Fibroblast of lung (primary cell): ENCODE measurements around the gene PTK7.

Experiments
- EZH2 ChIP-seq: IDR thresholded peaks from 2 replicates; pipeline ENCODE4 v1.5.1; 2012; ENCODE audit warnings: low read length, control low read depth, mild to moderate bottlenecking; ENCODE audit errors: missing control alignments
- TF ChIP-seq, protein P1 (sequence below), 2 donors: IDR thresholded peaks in 1 of 2; conservative IDR thresholded peaks in 1 of 2; 1 replicate in 1 of 2; 2 replicates in 1 of 2; pipeline ENCODE4 v1.5.1; 2011 to 2012; ENCODE audit warnings: low read length in 2 of 2, control low read depth in 1 of 2, inconsistent platforms in 1 of 2, low read depth in 1 of 2, mild to moderate bottlenecking in 1 of 2

DNA sequence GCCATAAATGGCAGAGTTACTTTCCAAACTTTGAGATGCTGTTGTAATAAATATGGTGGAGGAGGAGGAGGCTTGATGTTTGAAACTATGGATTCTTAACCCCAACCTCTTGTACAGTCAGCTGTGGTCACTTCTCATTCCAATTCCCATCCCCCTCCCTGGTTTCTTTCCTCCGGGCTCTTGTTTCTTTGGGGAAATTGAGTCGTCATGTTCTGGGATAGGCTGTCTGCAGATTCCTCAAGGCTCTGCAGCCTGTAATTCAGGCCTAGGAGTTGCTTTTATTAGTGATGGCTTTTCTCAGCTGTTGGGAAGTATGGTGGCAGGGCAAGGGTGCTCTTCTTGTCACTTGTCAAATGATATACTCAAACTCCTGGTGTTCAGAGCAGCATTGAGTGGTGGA is 2.6 kb downstream of the PTK7 start:
- TF ChIP-seq, protein P1, sequence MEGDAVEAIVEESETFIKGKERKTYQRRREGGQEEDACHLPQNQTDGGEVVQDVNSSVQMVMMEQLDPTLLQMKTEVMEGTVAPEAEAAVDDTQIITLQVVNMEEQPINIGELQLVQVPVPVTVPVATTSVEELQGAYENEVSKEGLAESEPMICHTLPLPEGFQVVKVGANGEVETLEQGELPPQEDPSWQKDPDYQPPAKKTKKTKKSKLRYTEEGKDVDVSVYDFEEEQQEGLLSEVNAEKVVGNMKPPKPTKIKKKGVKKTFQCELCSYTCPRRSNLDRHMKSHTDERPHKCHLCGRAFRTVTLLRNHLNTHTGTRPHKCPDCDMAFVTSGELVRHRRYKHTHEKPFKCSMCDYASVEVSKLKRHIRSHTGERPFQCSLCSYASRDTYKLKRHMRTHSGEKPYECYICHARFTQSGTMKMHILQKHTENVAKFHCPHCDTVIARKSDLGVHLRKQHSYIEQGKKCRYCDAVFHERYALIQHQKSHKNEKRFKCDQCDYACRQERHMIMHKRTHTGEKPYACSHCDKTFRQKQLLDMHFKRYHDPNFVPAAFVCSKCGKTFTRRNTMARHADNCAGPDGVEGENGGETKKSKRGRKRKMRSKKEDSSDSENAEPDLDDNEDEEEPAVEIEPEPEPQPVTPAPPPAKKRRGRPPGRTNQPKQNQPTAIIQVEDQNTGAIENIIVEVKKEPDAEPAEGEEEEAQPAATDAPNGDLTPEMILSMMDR (conservative IDR thresholded peaks at IDR 0.05 in 1 of 2, IDR thresholded peaks at IDR 0.05 in 1 of 2; ENCODE audit: low read depth in 1 of 2, low read length in 2 of 2) = no peak
- no peak for TF ChIP-seq EZH2
